Colonic mucosa (tissue), 4 donors: ENCODE data around the gene VAMP5. TPM values are rescaled to one million over a fixed set of nuclear protein-coding genes. Genes with fewer than 3 reads are reported as not detected.

Source experiments
- DNase-seq: peaks from one replicate; pipeline ENCODE4 v3.0.0-alpha.2; 2020
- H3K27ac ChIP-seq: fragments of 200-600 bp; one replicate; pipeline ENCODE4 v1.8.0; 2021
- H3K27me3 ChIP-seq: fragments of 200-600 bp; one replicate; pipeline ENCODE4 v1.8.0; 2021
- H3K36me3 ChIP-seq: fragments of 200-600 bp; one replicate; pipeline ENCODE4 v1.8.0; 2021
- H3K4me1 ChIP-seq: fragments of 200-600 bp; one replicate; pipeline ENCODE4 v1.8.0; 2021; ENCODE audit warnings: mild to moderate bottlenecking
- H3K4me3 ChIP-seq: fragments of 200-600 bp; one replicate; pipeline ENCODE4 v1.8.0; 2021
- H3K9ac ChIP-seq, 2 donors: one replicate each; pipeline ENCODE4 v1.7.0; 2013; ENCODE audit warnings: control low read depth in 2 of 2, low read depth in 2 of 2, low read length in 2 of 2
- H3K9me3 ChIP-seq: fragments of 200-600 bp; one replicate; pipeline ENCODE4 v1.8.0; 2021
- intact Hi-C: fragments of 100-400 bp; cut with DNase I; formaldehyde crosslinking; loops from one replicate; pipeline ENCODE4 v1.14.1; 2022
- total RNA-seq, 2 donors: library from RNA; stranded (reverse); fragmentation: NEBNext Ultra II Directional in 1 of 2; extraction: Animal tissue kit (Norgen Biotek cat#: 25700) in 1 of 2; gene quantifications; one replicate each; pipeline ENCODE4 v1.2.1, GENCODE V29; 2021
- TF ChIP-seq, protein P1 (sequence below): fragments of 200-600 bp; IDR thresholded peaks from one replicate; pipeline ENCODE4 v1.8.0; 2022; ENCODE audit warnings: antibody characterized with exemption, mild to moderate bottlenecking
- donor health status: healthy.
- donor health status: DM: no; HTN: no; CAD: no.
- donor health status: DM: no; HTN: no; CAD: no.

VAMP5 gene
- total RNA-seq, 2 donors from 2014 or later, result 14.0 to 16.9 TPM

DNA sequence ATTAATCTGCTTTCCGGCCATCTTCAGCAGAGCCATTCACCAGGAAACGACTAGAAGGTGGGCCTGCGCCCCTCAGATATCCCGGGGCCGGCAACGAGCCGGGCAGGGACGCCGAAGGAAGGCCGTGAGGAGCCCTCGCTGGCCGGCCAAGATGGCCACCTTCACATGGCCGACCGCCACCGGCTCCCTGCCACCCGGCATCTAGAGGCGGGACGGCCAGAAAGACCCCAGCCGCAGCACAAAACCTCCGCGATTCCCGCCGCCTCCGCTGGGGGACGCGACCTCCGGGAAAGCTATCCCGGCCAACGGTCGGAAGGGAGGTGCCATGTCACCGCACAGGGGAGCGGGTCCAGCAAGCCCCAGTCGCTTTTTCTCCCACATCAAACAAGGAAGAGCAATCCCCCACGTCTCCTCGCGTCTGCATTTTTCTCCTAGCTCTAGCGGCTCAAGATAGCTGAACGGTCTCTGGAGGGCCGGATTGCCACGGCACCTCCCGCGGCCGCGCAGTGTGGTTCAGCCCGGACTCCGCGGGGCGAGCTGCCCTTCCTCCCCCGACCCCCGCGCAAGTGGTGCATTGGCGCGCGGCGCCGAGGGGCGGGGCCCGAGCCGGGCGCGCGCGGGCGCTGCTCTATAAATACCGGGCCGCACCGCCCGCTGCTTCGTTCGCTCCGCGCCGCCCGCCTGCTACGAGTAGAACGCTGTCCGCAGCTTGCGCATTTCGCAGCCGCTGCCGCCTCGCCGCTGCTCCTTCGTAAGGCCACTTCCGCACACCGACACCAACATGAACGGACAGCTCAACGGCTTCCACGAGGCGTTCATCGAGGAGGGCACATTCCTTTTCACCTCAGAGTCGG, 45.5 kb upstream of the VAMP5 start, which contains the start of gene MAT2A:
Gene MAT2A (plus strand): TSS at position 662 of the 854 bp plus-strand sequence. CDS start 120 bp downstream, at position 782.
- TF ChIP-seq, protein P1, sequence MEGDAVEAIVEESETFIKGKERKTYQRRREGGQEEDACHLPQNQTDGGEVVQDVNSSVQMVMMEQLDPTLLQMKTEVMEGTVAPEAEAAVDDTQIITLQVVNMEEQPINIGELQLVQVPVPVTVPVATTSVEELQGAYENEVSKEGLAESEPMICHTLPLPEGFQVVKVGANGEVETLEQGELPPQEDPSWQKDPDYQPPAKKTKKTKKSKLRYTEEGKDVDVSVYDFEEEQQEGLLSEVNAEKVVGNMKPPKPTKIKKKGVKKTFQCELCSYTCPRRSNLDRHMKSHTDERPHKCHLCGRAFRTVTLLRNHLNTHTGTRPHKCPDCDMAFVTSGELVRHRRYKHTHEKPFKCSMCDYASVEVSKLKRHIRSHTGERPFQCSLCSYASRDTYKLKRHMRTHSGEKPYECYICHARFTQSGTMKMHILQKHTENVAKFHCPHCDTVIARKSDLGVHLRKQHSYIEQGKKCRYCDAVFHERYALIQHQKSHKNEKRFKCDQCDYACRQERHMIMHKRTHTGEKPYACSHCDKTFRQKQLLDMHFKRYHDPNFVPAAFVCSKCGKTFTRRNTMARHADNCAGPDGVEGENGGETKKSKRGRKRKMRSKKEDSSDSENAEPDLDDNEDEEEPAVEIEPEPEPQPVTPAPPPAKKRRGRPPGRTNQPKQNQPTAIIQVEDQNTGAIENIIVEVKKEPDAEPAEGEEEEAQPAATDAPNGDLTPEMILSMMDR, result peak; percentile 49
- Histone ChIP-seq H3K27ac (peak within 1 kb of the TSS; percentile 96), H3K4me1 (peaks cover 8% of the 10 kb centered on the region), H3K36me3 (peaks cover 16% of the 10 kb centered on the region), H3K9ac (peak within 1 kb of the TSS; percentile 90 to 99), H3K27me3 (no peaks in the 10 kb centered on the region), H3K9me3 (no peaks in the 10 kb centered on the region), H3K4me3 (peak within 1 kb of the TSS; percentile 69)
- peak; percentile 94 for DNase-seq
- intact Hi-C loops, result no loop called here

DNA sequence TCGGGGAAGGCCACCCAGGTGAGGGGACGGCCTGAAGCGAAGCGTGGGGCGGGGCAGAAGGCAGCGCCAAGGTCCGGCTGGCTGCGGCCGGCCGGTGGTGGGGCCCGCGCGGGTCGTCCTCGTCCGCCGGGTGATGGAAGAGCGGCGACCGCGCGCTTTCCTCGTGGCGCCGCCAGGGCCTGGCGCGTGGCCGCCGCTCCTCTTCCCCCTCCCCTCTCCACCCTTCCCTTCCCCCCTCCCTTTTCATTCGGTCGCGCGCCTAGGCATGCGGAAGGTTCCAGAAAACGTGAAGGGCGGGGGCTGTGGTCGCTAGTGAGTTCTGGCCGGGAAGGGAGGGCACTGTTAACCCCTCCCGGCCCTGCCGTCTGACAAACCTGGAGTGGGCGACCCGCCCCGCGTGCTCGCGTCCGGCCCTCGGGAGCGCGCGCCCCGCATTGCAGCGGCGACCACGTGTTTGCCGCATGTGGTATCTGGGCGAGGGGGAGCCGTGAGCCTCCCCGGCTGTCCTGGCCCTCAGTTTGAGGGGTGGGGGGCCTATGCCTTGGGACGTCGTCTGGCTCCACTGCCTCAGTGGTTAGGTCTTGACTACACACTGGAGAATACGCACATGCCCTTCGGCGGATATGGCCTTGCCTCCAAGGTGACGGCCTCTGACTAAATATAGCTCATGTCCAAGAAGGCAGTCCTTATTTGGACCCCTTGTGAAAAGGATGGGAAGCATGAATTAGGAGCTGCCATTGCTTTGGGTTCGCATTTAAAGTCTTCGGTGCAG, 44.7 kb upstream of the VAMP5 start:
- H3K36me3 ChIP-seq, result peaks cover 19% of the 10 kb centered on the region
- TF ChIP-seq, protein P1, result no peak
- H3K27ac ChIP-seq, result peak overlapping the region; percentile 96
- no peaks in the 10 kb centered on the region for H3K27me3 ChIP-seq
- peaks cover 8% of the 10 kb centered on the region for H3K4me1 ChIP-seq
- peak overlapping the region; percentile 90 to 99 for H3K9ac ChIP-seq
- intact Hi-C loops, result no loop called here
- peak overlapping the region; percentile 69 for H3K4me3 ChIP-seq
- peak; percentile 80 for DNase-seq
- H3K9me3 ChIP-seq, result no peaks in the 10 kb centered on the region

DNA sequence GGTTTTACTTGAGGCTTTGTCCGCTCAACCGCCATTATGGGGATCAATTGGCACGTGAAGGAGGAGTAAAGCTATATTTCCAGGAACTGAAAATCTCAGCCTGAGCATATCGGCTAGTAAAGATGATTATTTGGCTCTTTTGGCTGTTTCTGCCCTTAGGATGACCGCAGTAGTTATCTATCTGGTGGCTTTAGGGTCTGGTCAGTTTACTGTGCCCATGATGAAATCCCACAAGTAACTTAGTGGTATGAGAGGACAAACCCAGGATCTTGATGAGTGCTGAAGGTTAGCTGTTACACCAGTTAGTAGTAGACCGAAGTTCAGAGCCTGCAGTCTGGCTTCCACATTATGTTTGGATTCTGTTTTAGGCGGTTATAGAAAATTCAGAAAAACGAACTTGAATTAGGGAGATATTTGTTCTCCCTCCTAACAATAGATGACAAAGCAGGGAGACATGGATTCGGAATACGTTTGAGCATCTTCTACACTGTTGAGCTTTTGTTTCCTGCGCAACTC, 44.0 kb upstream of the VAMP5 start:
- DNase-seq, result no peak
- intact Hi-C loops, result no loop called here
- H3K4me1 ChIP-seq, result peaks cover 8% of the 10 kb centered on the region

DNA sequence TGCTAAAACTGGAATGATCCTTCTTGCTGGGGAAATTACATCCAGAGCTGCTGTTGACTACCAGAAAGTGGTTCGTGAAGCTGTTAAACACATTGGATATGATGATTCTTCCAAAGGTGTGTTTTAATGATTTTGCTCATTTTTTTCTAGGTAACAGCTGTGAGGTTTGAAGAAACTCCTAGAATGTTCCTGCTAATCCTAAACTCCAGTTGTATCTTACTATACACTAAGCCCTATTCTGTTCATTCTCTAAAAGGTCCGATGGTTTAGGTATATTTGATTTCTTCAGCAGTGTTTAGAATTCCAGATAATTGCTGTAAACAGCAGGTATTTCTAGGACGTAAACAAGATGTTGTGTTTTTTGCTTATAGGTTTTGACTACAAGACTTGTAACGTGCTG, 43.0 kb upstream of the VAMP5 start:
- Histone ChIP-seq H3K9me3 (no peaks in the 10 kb centered on the region), H3K27ac (peak overlapping the region; percentile 96), H3K36me3 (peaks cover 33% of the 10 kb centered on the region), H3K4me3 (peak overlapping the region; percentile 69), H3K4me1 (peaks cover 8% of the 10 kb centered on the region), H3K27me3 (no peaks in the 10 kb centered on the region), H3K9ac (peak overlapping the region in 1 of 2 donors; percentile 99)
- TF ChIP-seq, protein P1, result no peak
- intact Hi-C loops, result no loop called here
- no peak for DNase-seq

More for the DNA sequence above, 44.0 kb upstream of the VAMP5 start:
- no peaks in the 10 kb centered on the region for H3K27me3 ChIP-seq
- TF ChIP-seq, protein P1, result no peak
- peak overlapping the region; percentile 96 for H3K27ac ChIP-seq
- H3K9ac ChIP-seq, result peak overlapping the region; percentile 90 to 99
- peak overlapping the region; percentile 69 for H3K4me3 ChIP-seq
- peaks cover 23% of the 10 kb centered on the region for H3K36me3 ChIP-seq
- no peaks in the 10 kb centered on the region for H3K9me3 ChIP-seq

DNA sequence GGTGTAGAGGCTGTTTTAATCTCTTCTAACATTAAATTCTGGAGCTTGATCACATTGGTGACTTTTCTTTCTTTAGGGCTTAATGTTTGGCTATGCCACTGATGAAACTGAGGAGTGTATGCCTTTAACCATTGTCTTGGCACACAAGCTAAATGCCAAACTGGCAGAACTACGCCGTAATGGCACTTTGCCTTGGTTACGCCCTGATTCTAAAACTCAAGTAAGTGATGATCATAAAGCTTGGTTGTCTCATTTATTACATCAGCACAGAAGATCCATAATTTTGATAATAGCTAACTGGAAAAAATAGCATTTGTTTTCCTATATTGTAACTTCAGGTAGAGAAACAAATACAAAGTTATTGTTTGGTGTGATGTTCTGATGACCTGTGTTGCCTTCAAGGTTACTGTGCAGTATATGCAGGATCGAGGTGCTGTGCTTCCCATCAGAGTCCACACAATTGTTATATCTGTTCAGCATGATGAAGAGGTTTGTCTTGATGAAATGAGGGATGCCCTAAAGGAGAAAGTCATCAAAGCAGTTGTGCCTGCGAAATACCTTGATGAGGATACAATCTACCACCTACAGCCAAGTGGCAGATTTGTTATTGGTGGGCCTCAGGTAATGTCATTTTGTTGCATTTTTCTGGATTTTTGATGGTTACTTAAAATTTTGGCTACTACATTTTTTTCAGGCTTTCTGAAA, 42.3 kb upstream of the VAMP5 start:
- Histone ChIP-seq H3K9me3 (no peaks in the 10 kb centered on the region), H3K27me3 (no peaks in the 10 kb centered on the region), H3K4me1 (peaks cover 8% of the 10 kb centered on the region), H3K36me3 (peaks cover 33% of the 10 kb centered on the region), H3K4me3 (peak overlapping the region; percentile 69), H3K9ac (no peak overlapping the region), H3K27ac (peak overlapping the region; percentile 96)
- TF ChIP-seq, protein P1, result no peak
- DNase-seq, result peak; percentile 45
- intact Hi-C loops, result no loop called here
